Fibroblast of peridontal ligament (primary cell): ENCODE results near the gene KCNV2.
A peak's percentile ranks its signal among the peaks of the same experiment; 100 is the strongest.

Experiments
- DNase-seq: peaks from one replicate; pipeline ENCODE4 v3.0.0-alpha.2; 2010; ENCODE audit errors: extremely low read depth

KCNV2 gene

GRCh38 chr9:2720179-2720654 lies 2.9 kb downstream of the KCNV2 start:
- DNase-seq, result no peak

GRCh38 chr9:2722715-2723114 lies 5.4 kb downstream of the KCNV2 start:
- DNase-seq, result peak; percentile 77

- peak; percentile 5 for DNase-seq
Measured at GRCh38 chr9:2723376-2724065, 6.2 kb downstream of the KCNV2 start.

- DNase-seq, result no peak
Measured at GRCh38 chr9:2725126-2725525, 7.8 kb downstream of the KCNV2 start.

GRCh38 chr9:2725898-2726649 lies 8.8 kb downstream of the KCNV2 start:
- DNase-seq, result peak; percentile 15

GRCh38 chr9:2726650-2727340 lies 9.5 kb downstream of the KCNV2 start:
- DNase-seq, result no peak

GRCh38 chr9:2727374-2727773 lies 10.1 kb downstream of the KCNV2 start:
- no peak for DNase-seq

- peak; percentile 74 for DNase-seq
Measured at GRCh38 chr9:2727966-2728613, 10.8 kb downstream of the KCNV2 start.

- DNase-seq, result peak; percentile 44
Measured at GRCh38 chr9:2729003-2729402, 11.7 kb downstream of the KCNV2 start.

- DNase-seq, result no peak
Measured at GRCh38 chr9:2729721-2730120, 12.4 kb downstream of the KCNV2 start.

- DNase-seq, result no peak
Measured at GRCh38 chr9:2730971-2731370, 13.7 kb downstream of the KCNV2 start.

GRCh38 chr9:2732492-2732891 lies 15.2 kb downstream of the KCNV2 start:
- DNase-seq, result no peak

- DNase-seq, result no peak
Measured at GRCh38 chr9:2740616-2741015, 23.3 kb downstream of the KCNV2 start.

- no peak for DNase-seq
Measured at GRCh38 chr9:2741441-2742158, 24.3 kb downstream of the KCNV2 start.

- DNase-seq, result no peak
Measured at GRCh38 chr9:2742214-2742613, 24.9 kb downstream of the KCNV2 start.

GRCh38 chr9:2743937-2744529 lies 26.7 kb downstream of the KCNV2 start:
- no peak for DNase-seq

- DNase-seq, result no peak
Measured at GRCh38 chr9:2745560-2746380, 28.5 kb downstream of the KCNV2 start.

- no peak for DNase-seq
Measured at GRCh38 chr9:2749485-2749884, 32.2 kb downstream of the KCNV2 start.

GRCh38 chr9:2755285-2755684 lies 38.0 kb downstream of the KCNV2 start:
- no peak for DNase-seq
